ENCODE data around the gene TUBB4B. TPM values are rescaled to one million over a fixed set of nuclear protein-coding genes. Genes with fewer than 3 reads are reported as not detected.

Gene TUBB4B
- total and polyA plus RNA-seq, 2 of the 4 experiments (the other 2 are of a cell fraction) = 237 to 529 TPM

DNA sequence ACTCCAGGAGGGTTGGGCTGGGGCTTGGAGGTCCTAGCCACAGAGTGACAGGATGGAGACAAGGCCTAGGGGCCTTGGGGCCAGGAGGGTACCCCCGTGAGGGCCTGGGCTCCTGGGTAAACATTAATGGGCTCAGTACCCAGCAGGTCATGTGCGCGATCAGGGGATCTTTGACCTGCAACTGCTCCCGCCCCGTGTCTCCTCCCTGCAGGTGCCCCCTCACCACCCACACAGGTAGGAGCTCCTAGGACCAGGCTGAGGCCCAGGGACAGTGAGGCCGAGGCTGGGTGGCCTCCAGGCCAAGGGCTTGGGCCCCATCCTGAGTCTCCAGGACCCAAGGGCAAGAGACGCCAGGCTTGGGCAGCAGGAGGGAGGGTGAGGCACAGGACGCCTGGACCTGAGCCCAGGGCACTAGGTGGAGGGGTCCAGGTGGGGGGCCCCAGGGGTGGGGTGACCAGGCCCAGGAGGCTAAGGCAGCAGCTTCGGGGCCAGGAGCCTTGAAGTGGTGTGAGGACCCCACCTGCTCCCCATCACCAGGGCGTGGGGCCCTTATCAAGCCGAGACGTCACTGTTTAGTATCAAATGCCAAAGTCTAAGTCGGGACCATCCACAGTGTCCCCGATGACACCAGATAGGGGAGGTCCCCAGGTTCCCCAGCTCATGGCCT is 10.2 kb upstream of the TUBB4B start, which contains the start of gene SLC34A3:
TSS of gene SLC34A3 (plus strand) at position 197 of the 667 bp plus-strand sequence. CDS start 802 bp downstream, outside the sequence.
- Histone ChIP-seq H3K56ac (ENCODE audit: extremely low read depth, insufficient read depth, low read length) (no peak within 1 kb of the TSS), H2AK9ac (replicated peaks; ENCODE audit: low read depth, low read length, poor library complexity) (no peak within 1 kb of the TSS), H4K20me1 (ENCODE audit: insufficient read depth, low read length) (no peaks in the 10 kb centered on the region), H4K91ac (ENCODE audit: insufficient read depth, low read depth, low read length) (no peak within 1 kb of the TSS), H3K14ac (replicated peaks; ENCODE audit: low read depth, low read length) (no peak within 1 kb of the TSS), H3K4ac (ENCODE audit: low read depth, low read length) (no peak within 1 kb of the TSS), H3K27me3 (ENCODE audit: control insufficient read depth, insufficient read depth, low read length) (peaks cover 1% of the 10 kb centered on the region; the same call in 1 of the 2 replicates), H3K4me1 (ENCODE audit: control insufficient read depth, insufficient read depth, low read length) (peaks cover 2% of the 10 kb centered on the region; the same call in 1 of the 2 replicates), H3K18ac (ENCODE audit: low read depth, low read length) (no peak within 1 kb of the TSS), H3K9me3 (ENCODE audit: control insufficient read depth, insufficient read depth, low read length) (no peaks in the 10 kb centered on the region), H3K23ac (ENCODE audit: low read depth, low read length) (no peak within 1 kb of the TSS), H3K9me1 (ENCODE audit: insufficient read depth, low read length) (no peaks in the 10 kb centered on the region), H4K8ac (ENCODE audit: low read depth in 2 of 2, low read length in 2 of 2) (no peak within 1 kb of the TSS), H3K27ac (ENCODE audit: insufficient read depth, low read length) (no peak within 1 kb of the TSS), H3K36me3 (ENCODE audit: control insufficient read depth, insufficient read depth, low read length) (no peaks in the 10 kb centered on the region), H3K9ac (ENCODE audit: low read depth, low read length) (no peak within 1 kb of the TSS), H2BK5ac (ENCODE audit: low read depth, low read length, poor library complexity, severe bottlenecking) (no peak within 1 kb of the TSS), H3K79me1 (ENCODE audit: low read depth in 1 of 2, low read length in 2 of 2) (no peaks in the 10 kb centered on the region), H3K4me2 (ENCODE audit: low read depth, low read length) (no peak within 1 kb of the TSS), H3K4me3 (ENCODE audit: insufficient read depth, low read depth, low read length) (no peak within 1 kb of the TSS), H2AFZ (replicated peaks; ENCODE audit: low read length, poor library complexity) (no peak within 1 kb of the TSS), H4K5ac (ENCODE audit: low read depth, low read length) (no peak within 1 kb of the TSS), H2BK15ac (ENCODE audit: low read depth, low read length) (no peak within 1 kb of the TSS), H2BK20ac (ENCODE audit: low read depth, low read length) (no peak within 1 kb of the TSS), H2AK5ac (ENCODE audit: low read depth, low read length) (no peak within 1 kb of the TSS), H2BK120ac (ENCODE audit: low read depth, low read length) (no peak within 1 kb of the TSS)
- 61% methylated on average over 5 of the region's 14 CpGs; no CpG with 5 or more reads in 1 of the 2 experiments for WGBS, 2 experiments (ENCODE audit: extremely low coverage in 2 of 2, insufficient read length in 1 of 2)
- dilution Hi-C loops (cut with HindIII; ENCODE audit: low sequenced_read_pairs, unreplicated experiment) (no loop called here), intact Hi-C loops (cut with micrococcal nuclease) (no loop called here), in situ Hi-C loops (cut with MboI; ENCODE audit: low sequenced_read_pairs) (no loop called here)
- no peak for TF ChIP-seq FOS (IDR thresholded peaks at IDR 0.05; ENCODE audit: low read depth, low read length)
- no peak for TF ChIP-seq NFE2L2 (IDR thresholded peaks at IDR 0.05; ENCODE audit: low read depth, low read length)
- ChIA-PET POLR2A (ENCODE audit: unreplicated experiment) (interaction anchor here (0.6 kb wide), 1 partner anchor 30 kb away, joined by 16 read pairs; no protein-coding TSS in a partner anchor), CTCF (no interaction called here)
- no TSS peak for BruUV-seq (replicated peaks)
- DNase-seq (no peak), ATAC-seq (ENCODE audit: low read depth) (no peak)

All from IMR-90 (cell line).